Activated naive CD8-positive, alpha-beta T cell treated with anti-CD3 and anti-CD28 coated beads for 36 hours (primary cell): ENCODE measurements around the gene LRMDA. TPM values are rescaled to one million over a fixed set of nuclear protein-coding genes. Genes with fewer than 3 reads are reported as not detected.

ENCODE experiments used
- DNase-seq: peaks from one replicate; pipeline ENCODE4 v3.0.0; 2021
- H3K27ac Mint-ChIP-seq: one replicate; pipeline ENCODE4 v1.8.0; 2022; ENCODE audit warnings: mild to moderate bottlenecking, moderate library complexity, mixed read lengths
- H3K27me3 Mint-ChIP-seq: one replicate; pipeline ENCODE4 v1.8.0; 2022; ENCODE audit warnings: mild to moderate bottlenecking, mixed read lengths
- H3K36me3 Mint-ChIP-seq: one replicate; pipeline ENCODE4 v1.8.0; 2021; ENCODE audit warnings: mild to moderate bottlenecking, mixed read lengths
- H3K4me1 Mint-ChIP-seq: one replicate; pipeline ENCODE4 v1.8.0; 2021; ENCODE audit warnings: mixed read lengths
- H3K4me3 Mint-ChIP-seq: one replicate; pipeline ENCODE4 v1.8.0; 2022; ENCODE audit warnings: mild to moderate bottlenecking, moderate library complexity, mixed read lengths
- H3K9me3 Mint-ChIP-seq: one replicate; pipeline ENCODE4 v1.8.0; 2022; ENCODE audit warnings: mixed read lengths
- total RNA-seq, 2 experiments: library from RNA; stranded (reverse); gene quantifications; one replicate each; pipeline ENCODE4 v1.2.3, GENCODE V29; 2021

The LRMDA gene
- total RNA-seq, 2 experiments from 2014 or later: not detected

DNA sequence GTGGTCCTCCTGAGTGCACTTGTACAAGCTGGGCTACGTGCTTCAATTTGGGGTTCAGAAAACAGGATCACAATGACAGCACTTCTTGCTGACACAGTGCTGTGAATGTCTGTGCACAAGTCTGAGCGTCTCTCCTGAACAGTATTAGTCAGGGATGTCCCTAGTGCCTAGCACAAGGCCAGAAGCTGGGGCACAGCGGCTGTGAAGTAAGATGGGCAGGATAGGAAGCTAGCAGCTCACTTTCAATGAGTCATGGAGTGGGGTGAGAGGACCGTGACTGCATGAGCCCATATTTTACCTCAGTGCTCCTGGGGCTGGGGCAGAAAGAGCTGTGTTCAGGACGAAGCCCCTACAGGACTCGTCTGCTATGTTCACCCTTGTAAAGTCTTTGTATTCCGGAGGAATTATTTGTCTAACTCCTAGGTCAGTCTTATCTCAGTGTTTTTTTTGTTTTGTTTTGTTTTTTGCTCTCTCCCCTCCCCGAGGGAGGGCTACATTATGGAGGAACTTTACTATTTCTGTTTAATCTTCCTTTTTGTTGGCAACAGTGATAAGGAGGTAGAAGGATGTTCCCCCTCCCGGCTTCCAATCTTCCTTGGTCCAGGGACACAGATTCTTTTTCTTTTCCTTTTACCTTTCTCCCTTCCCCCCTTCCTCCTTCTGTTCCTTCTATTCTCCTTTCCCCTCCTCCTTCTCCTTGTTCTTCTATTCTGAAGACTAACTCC, 2.8 kb upstream of the LRMDA start:
- Mint-ChIP-seq H3K36me3 (no peaks in the 10 kb centered on the region), H3K4me3 (no peak overlapping the region), H3K4me1 (no peaks in the 10 kb centered on the region), H3K27me3 (peaks cover 44% of the 10 kb centered on the region), H3K27ac (no peak overlapping the region), H3K9me3 (no peaks in the 10 kb centered on the region)
- DNase-seq: no peak

DNA sequence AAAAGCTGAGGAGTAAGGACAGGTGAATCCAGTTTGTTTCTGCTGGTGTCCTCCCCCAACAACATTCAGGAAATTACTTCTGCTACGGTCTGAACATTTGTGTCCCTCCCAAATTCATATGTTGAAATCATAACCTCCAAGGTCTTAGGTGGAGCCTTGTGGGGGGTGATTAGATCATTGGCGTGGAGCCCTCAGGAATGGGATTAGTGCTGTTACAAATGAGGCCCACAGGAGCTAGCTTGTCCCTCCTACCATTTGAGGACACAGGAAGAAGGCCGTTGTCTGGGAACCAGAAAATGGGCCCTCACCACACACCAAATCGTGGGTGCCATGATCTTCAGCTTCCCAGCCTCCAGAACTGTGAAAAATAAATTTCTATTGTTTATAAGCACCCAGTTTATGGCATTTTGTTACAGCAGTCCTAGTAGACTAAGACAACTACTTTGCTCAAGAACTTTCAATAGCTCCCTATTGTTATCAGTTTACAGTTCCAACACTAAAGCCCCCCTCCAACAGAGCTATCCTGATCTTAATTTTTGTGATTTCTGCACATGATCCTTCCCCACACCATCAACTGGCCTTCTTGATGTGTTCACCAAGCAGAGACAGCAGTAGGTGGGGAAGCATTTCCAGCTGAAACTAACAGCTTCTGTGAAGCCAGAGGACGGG, 2.1 kb upstream of the LRMDA start:
- no peak for DNase-seq
- no peaks in the 10 kb centered on the region for H3K36me3 Mint-ChIP-seq
- no peaks in the 10 kb centered on the region for H3K4me1 Mint-ChIP-seq
- H3K27me3 Mint-ChIP-seq: peaks cover 50% of the 10 kb centered on the region
- H3K9me3 Mint-ChIP-seq: no peaks in the 10 kb centered on the region
- no peak overlapping the region for H3K4me3 Mint-ChIP-seq
- no peak overlapping the region for H3K27ac Mint-ChIP-seq

DNA sequence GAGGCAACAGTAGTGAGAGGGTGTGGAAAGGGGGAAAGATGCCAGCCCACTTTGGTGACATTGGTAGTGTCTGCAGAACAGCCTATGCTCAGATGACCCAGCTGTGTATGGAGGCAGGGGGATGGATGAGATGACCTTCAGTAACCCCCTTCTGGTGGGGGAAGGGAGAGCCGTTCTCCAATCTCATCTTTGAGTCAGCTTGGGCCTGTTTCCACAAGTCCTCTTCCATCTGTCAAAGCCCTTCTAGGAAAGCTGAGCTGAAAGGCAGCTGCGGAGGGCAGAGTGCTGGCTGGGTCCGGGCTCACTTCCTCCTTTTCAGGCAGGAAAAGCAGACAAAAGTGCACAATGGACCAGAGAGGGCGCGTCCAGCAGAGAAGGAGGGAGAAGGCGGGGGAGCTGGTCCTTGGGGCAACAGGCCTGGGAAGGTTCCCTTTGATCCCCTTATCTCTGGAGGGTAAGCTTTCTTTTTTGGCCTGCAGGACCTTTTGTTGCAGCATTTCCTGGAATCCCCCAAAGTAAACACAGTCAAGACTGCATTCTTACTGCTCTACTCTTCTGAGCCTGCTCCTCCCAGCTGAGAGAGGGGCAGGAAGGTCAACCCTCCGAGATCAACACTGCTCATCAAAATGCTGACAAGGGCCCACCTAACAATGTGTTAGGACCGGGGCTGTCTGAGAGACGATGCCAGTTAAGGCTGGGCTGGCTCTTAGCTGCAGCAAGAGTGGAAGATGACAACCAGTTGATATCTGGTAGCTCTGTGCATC, 1.2 kb upstream of the LRMDA start:
- no peaks in the 10 kb centered on the region for H3K36me3 Mint-ChIP-seq
- no peak overlapping the region for H3K27ac Mint-ChIP-seq
- no peak overlapping the region for H3K4me3 Mint-ChIP-seq
- no peaks in the 10 kb centered on the region for H3K9me3 Mint-ChIP-seq
- DNase-seq: no peak
- no peaks in the 10 kb centered on the region for H3K4me1 Mint-ChIP-seq
- peaks cover 59% of the 10 kb centered on the region for H3K27me3 Mint-ChIP-seq

DNA sequence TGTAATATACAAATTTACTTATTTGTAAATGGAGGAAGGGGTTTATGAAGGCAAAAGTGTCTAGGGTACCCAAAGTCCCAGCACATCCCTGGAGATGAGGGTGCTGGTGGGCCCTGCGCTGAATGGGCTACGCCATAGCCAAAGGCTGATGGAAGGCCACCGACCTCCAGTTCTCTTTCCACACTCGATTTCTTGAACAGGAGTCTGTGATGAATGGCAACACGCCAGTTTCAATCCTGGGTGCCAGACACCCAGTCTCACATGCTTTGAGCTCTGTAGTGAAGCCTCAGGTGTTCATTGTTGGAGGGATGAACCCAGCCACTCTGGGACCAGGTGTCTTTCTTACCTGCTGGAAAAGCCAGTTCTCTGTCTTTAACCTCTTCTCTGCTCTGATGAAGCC, 752 bp downstream of the LRMDA start:
- no peaks in the 10 kb centered on the region for H3K4me1 Mint-ChIP-seq

DNA sequence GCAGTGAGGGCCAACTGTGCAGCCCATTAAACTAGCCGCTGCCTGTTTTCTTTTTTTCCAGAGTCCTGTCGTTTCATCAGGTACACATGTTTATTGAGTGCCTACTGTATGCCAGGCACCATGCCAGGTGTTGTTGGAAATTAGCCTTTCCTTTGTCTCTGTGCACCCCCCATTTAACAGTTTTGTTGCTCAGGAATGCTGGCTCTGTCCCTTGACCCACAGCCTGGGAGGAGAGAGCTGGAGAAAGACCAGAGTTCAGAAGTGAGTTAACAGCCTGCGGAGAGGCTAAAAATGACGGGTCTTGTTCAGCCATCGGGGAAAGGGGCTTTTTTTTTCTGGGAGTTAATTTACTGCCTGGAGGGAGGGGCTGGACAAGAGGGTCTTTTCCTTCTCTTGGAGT, 1.3 kb downstream of the LRMDA start:
- Mint-ChIP-seq H3K9me3 (no peaks in the 10 kb centered on the region), H3K4me1 (no peaks in the 10 kb centered on the region), H3K36me3 (no peaks in the 10 kb centered on the region), H3K27me3 (peaks cover 64% of the 10 kb centered on the region), H3K27ac (no peak overlapping the region), H3K4me3 (no peak overlapping the region)
- no peak for DNase-seq

More for the DNA sequence above, 752 bp downstream of the LRMDA start:
- Mint-ChIP-seq H3K27ac (no peak overlapping the region), H3K9me3 (no peaks in the 10 kb centered on the region), H3K4me3 (no peak overlapping the region), H3K36me3 (no peaks in the 10 kb centered on the region), H3K27me3 (peaks cover 64% of the 10 kb centered on the region)
- DNase-seq: no peak

DNA sequence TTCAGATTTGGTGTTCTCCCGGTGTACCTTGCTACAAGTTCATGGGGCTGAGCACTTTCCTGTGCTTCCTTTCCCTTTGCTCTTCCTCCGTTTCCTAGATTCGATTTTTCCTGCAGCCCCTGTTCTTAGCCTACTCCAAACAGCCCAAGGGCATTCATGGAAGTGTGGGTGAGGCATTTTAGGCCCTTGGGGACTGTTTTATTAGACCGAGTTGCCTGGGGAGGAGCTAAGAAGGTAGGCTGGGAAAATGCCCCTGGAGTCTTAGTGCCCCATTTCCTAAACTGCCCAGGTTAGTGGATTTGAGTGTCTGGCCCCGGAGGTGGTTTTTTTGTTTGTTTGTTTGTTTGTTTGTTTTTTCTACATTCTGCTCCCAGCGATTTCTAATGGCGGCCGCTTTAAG, 1.8 kb downstream of the LRMDA start:
- no peaks in the 10 kb centered on the region for H3K4me1 Mint-ChIP-seq
- no peaks in the 10 kb centered on the region for H3K36me3 Mint-ChIP-seq
- no peak for DNase-seq
- no peak overlapping the region for H3K27ac Mint-ChIP-seq
- H3K9me3 Mint-ChIP-seq: no peaks in the 10 kb centered on the region
- no peak overlapping the region for H3K4me3 Mint-ChIP-seq
- H3K27me3 Mint-ChIP-seq: peaks cover 63% of the 10 kb centered on the region

DNA sequence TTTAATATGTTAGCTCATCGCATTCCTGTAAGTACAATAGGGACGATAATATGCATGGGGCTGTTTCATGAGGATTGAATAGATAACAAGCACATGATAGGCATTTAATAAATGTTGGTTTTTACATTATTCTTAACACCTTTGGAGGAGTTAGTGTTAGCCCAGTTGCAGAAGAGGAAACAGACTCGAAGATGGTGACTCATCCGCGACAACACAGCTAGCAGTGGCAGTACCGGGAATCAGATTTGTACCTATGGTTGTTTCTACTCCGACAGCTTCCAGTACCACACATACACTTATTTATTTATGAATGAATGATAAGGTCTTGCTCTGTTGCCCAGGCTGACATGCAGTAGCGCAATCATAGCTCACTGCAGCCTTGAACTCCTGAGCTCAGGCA, 2.9 kb downstream of the LRMDA start:
- H3K9me3 Mint-ChIP-seq: no peaks in the 10 kb centered on the region
- no peak overlapping the region for H3K4me3 Mint-ChIP-seq
- H3K27ac Mint-ChIP-seq: no peak overlapping the region
- no peaks in the 10 kb centered on the region for H3K4me1 Mint-ChIP-seq
- H3K27me3 Mint-ChIP-seq: peaks cover 58% of the 10 kb centered on the region
- no peaks in the 10 kb centered on the region for H3K36me3 Mint-ChIP-seq
- DNase-seq: no peak

DNA sequence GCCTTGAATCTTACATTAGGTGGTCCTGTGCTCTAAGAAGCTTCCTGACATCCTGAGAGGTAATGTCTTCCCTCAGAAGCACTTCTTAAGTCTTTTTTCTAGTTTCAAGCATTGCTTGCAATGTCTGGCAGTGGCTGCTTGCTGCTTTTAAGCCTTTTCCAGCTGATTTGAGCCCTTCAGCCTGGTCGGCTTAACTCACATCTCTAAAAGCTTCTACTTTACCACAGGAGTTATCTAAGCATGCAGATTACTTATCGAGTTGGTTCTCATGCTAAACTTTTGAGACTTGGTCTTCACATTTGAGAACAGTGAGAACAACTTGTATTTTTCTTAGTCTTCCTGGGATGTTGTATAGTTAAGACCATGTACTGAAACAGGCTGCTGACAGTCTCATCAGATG, 3.9 kb downstream of the LRMDA start:
- no peak overlapping the region for H3K27ac Mint-ChIP-seq
- no peaks in the 10 kb centered on the region for H3K36me3 Mint-ChIP-seq
- H3K4me3 Mint-ChIP-seq: no peak overlapping the region
- no peaks in the 10 kb centered on the region for H3K4me1 Mint-ChIP-seq
- DNase-seq: no peak
- H3K9me3 Mint-ChIP-seq: no peaks in the 10 kb centered on the region
- H3K27me3 Mint-ChIP-seq: peaks cover 49% of the 10 kb centered on the region

DNA sequence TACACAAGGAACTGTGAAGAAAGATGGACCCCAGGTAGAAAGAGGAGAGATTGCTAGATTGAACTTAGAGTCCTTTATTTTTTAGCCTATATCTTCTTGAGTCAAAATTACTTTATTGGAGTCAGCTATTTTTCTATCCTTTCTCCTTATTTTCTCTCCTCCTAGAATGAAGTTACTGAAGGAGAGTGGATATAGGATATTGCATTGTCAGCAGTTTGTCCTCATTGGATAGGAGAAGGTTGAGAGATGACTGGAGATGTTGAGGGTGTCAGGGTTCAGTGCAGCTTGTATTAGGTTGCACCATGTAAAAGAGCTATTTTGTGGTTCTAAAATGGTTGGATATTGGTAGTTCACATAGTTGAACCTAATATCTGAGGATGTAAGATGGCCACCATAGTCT, 5.5 kb downstream of the LRMDA start:
- H3K27ac Mint-ChIP-seq: no peak overlapping the region

DNA sequence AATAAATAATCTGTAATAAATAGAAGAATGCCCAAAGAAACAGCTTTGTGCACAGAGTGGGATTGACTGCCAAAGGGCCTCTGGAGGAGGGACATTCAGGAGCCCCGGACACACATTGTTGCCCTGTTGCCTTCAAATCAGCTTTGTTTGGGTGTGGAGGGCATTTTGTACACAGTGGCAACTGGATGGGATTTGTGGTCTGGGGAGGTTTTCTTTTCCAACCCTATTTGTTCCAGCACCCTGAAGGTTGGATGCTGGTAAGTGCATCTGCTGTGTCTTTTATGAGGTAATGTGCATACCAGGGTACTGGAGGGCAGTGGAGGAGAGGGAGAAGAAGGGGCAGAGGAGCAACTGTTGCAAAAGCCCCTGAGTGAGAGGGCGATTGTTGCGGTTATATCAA, 6.3 kb downstream of the LRMDA start:
- H3K27ac Mint-ChIP-seq: no peak overlapping the region
- peaks cover 35% of the 10 kb centered on the region for H3K27me3 Mint-ChIP-seq
- peaks cover 4% of the 10 kb centered on the region for H3K9me3 Mint-ChIP-seq
- no peaks in the 10 kb centered on the region for H3K4me1 Mint-ChIP-seq
- DNase-seq: no peak
- no peaks in the 10 kb centered on the region for H3K36me3 Mint-ChIP-seq
- H3K4me3 Mint-ChIP-seq: no peak overlapping the region

More for the DNA sequence above, 5.5 kb downstream of the LRMDA start:
- H3K9me3 Mint-ChIP-seq: no peaks in the 10 kb centered on the region
- no peaks in the 10 kb centered on the region for H3K36me3 Mint-ChIP-seq
- no peak overlapping the region for H3K4me3 Mint-ChIP-seq
- H3K27me3 Mint-ChIP-seq: peaks cover 37% of the 10 kb centered on the region
- DNase-seq: no peak
- no peaks in the 10 kb centered on the region for H3K4me1 Mint-ChIP-seq

DNA sequence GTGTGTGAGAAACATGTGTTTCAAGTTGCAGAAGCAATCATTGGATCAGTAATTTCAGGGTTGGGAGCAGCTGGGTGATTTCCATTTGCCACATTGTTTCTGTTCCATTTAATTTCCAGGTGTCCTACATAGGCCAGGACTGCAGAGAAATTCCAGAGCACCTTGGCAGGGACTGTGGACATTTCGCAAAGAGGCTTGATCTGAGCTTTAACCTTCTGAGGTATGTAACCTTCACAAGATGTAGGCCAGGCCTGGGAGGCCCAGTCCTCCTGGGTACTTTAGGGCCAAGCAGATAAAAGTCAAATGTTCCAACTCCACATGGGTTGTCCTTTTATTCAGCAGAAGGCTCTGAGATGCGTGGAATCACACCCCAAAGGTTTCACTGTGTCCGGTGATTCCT, 6.9 kb downstream of the LRMDA start:
- no peak for DNase-seq
- no peak overlapping the region for H3K4me3 Mint-ChIP-seq
- H3K27ac Mint-ChIP-seq: no peak overlapping the region
- peaks cover 29% of the 10 kb centered on the region for H3K27me3 Mint-ChIP-seq
- peaks cover 8% of the 10 kb centered on the region for H3K9me3 Mint-ChIP-seq
- no peaks in the 10 kb centered on the region for H3K36me3 Mint-ChIP-seq
- H3K4me1 Mint-ChIP-seq: no peaks in the 10 kb centered on the region

DNA sequence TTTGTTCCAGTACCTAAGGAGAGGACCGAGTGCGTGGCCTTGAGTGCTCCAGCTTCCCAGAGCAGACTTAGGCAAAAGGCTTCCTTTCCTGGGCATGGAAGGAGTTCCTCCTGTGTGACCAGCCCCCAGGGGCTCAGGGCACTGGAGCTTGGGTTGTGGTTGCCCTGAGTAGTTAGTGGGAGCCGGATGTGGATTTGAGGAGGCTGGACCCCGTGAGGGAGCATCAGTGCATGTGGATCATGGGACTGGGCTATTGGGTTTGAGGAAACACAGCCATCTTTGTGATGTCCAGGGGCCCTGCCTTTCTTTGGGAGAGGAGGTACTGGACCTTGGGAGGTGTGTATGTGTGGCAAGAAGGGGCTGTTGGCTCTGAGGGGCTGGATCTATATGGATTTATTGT, 8.4 kb downstream of the LRMDA start:
- Mint-ChIP-seq H3K9me3 (peaks cover 16% of the 10 kb centered on the region), H3K4me1 (no peaks in the 10 kb centered on the region), H3K27me3 (peaks cover 19% of the 10 kb centered on the region), H3K4me3 (no peak overlapping the region), H3K36me3 (no peaks in the 10 kb centered on the region), H3K27ac (no peak overlapping the region)
- no peak for DNase-seq

DNA sequence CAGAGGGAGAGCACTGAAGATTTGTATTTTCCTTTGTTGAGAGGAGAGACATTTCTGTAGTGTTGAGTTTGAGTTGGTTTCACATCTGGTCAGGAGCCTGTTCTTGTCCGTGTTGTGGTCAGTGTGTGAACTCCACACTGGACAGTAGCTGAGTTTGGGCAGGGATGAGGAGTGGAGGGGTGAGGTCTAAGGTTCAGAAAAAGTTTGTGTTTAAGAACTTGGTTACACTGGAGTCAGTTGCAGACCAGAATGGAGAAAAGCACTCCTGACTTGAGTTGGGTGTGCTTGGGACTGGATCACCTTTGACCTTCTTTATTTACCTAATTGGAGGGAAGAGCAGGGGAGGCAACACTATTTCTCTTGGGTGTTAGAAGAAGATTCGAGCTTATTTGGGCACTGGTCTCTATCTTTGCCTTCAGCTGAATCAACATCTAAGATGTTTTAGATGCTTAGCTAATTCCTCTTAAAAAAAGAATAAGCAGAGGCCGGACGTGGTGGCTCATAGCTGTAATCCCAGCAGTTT, 8.9 kb downstream of the LRMDA start:
- no peak overlapping the region for H3K4me3 Mint-ChIP-seq
- no peaks in the 10 kb centered on the region for H3K36me3 Mint-ChIP-seq
- H3K27ac Mint-ChIP-seq: no peak overlapping the region
- peaks cover 13% of the 10 kb centered on the region for H3K27me3 Mint-ChIP-seq
- H3K9me3 Mint-ChIP-seq: peaks cover 16% of the 10 kb centered on the region
- DNase-seq: no peak
- H3K4me1 Mint-ChIP-seq: no peaks in the 10 kb centered on the region

DNA sequence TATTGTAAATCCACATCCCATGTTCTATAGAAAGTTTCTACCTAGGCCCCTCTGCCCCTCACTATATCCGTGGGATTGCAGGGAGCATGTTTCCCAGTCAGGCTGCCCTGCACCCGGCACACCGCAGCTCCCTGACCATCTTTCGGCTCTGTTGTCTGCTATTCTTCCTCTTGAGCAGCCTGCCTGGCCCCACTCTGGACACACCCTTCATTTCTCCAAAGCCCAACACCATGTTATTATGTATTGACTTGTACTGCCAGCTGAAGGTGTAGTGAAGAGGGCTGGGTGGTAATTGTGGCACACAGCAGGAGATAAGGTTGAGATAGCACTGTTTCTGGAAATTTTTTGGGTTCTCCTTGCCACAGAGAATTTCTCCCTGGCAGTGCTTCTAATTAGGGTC, 9.8 kb downstream of the LRMDA start:
- no peak overlapping the region for H3K4me3 Mint-ChIP-seq

DNA sequence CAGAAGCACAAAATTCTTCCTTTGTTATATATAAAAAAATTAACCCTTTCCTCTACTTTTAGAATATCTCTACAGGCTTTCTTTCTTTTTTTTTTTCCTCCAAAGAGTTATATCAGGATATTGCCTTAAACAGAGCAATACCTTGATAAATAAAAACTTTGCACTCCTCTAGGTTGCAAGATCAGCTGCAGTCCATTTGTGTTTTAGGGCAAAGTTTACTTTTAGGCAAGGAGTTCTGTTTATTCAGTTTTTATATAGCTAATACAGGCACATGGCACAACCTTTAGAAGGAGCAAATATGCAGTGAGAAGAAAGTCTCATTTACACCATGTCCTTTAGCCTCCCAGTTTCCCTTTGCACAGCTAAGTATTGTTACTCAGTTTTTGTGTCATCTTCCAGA, 10.3 kb downstream of the LRMDA start:
- H3K4me3 Mint-ChIP-seq: no peak overlapping the region
- H3K9me3 Mint-ChIP-seq: peaks cover 16% of the 10 kb centered on the region
- DNase-seq: no peak
- H3K4me1 Mint-ChIP-seq: no peaks in the 10 kb centered on the region
- H3K27me3 Mint-ChIP-seq: peaks cover 10% of the 10 kb centered on the region
- no peak overlapping the region for H3K27ac Mint-ChIP-seq
- no peaks in the 10 kb centered on the region for H3K36me3 Mint-ChIP-seq

More for the DNA sequence above, 9.8 kb downstream of the LRMDA start:
- peaks cover 10% of the 10 kb centered on the region for H3K27me3 Mint-ChIP-seq
- no peak overlapping the region for H3K27ac Mint-ChIP-seq
- H3K9me3 Mint-ChIP-seq: peaks cover 16% of the 10 kb centered on the region
- no peaks in the 10 kb centered on the region for H3K36me3 Mint-ChIP-seq
- H3K4me1 Mint-ChIP-seq: no peaks in the 10 kb centered on the region
- DNase-seq: no peak
